GM19025 (cell line): Measurements from ENCODE around the gene BAG5.

Experiments used
- ATAC-seq: cut with Tn5 transposase; IDR thresholded peaks from one replicate; pipeline ENCODE4 v1.9.1; 2021; ENCODE audit warnings: mild to moderate bottlenecking, low read depth, moderate library complexity; ENCODE audit not compliant: unreplicated experiment

The BAG5 gene

GRCh38 chr14:103547941-103548462 is 14.5 kb downstream of the BAG5 start:
- ATAC-seq: no peak

GRCh38 chr14:103547455-103547940 is 15.0 kb downstream of the BAG5 start:
- ATAC-seq: no peak

GRCh38 chr14:103546652-103547454 is 15.6 kb downstream of the BAG5 start:
- no peak for ATAC-seq

- ATAC-seq: no peak
Measured at GRCh38 chr14:103545915-103546651, 16.4 kb downstream of the BAG5 start.

GRCh38 chr14:103545219-103545914 is 17.1 kb downstream of the BAG5 start:
- no peak for ATAC-seq

GRCh38 chr14:103544388-103545218 is 17.9 kb downstream of the BAG5 start:
- ATAC-seq: no peak

GRCh38 chr14:103543721-103544387 is 18.6 kb downstream of the BAG5 start:
- ATAC-seq: no peak

GRCh38 chr14:103543140-103543539 is 19.3 kb downstream of the BAG5 start:
- no peak for ATAC-seq

- no peak for ATAC-seq
Measured at GRCh38 chr14:103542605-103543088, 19.8 kb downstream of the BAG5 start.

GRCh38 chr14:103541709-103542604 is 20.5 kb downstream of the BAG5 start:
- ATAC-seq: no peak

- no peak for ATAC-seq
Measured at GRCh38 chr14:103540821-103541708, 21.4 kb downstream of the BAG5 start.

- no peak for ATAC-seq
Measured at GRCh38 chr14:103539056-103539825, 23.2 kb downstream of the BAG5 start.

- no peak for ATAC-seq
Measured at GRCh38 chr14:103538291-103539055, 24.0 kb downstream of the BAG5 start.

GRCh38 chr14:103537175-103537990 is 25.1 kb downstream of the BAG5 start:
- ATAC-seq: no peak

- no peak for ATAC-seq
Measured at GRCh38 chr14:103536693-103537092, 25.8 kb downstream of the BAG5 start.
